ENCODE results near the gene UBE2O. TPM values are rescaled to one million over a fixed set of nuclear protein-coding genes. Genes with fewer than 3 reads are reported as not detected.

Gene UBE2O
- total and polyA plus RNA-seq, 2 experiments from 2014 or later: 30.4 to 79.4 TPM

- Histone ChIP-seq H3K79me2 (replicated peaks; ENCODE audit: insufficient read depth) (peaks cover 3% of the 10 kb centered on the region; the same call in 1 of the 2 replicates), H3K4me2 (no peak overlapping the region), H3K27me3 (ENCODE audit: insufficient read depth) (peaks cover 4% of the 10 kb centered on the region; the same call in 1 of the 2 replicates), H2AFZ (no peak overlapping the region), H4K20me1 (replicated peaks; ENCODE audit: insufficient read depth) (peaks cover 12% of the 10 kb centered on the region), H3K4me3 (no peak overlapping the region), H3F3A (replicated peaks; ENCODE audit: low read depth) (0 out of 2 replicates have a peak, but pooled peaks cover 3% of the 10 kb centered on the region), H3K27ac (ENCODE audit: low read depth) (no peak overlapping the region), H3K36me3 (ENCODE audit: insufficient read depth) (no peaks in the 10 kb centered on the region), H3K4me1 (ENCODE audit: insufficient read depth) (peaks cover 28% of the 10 kb centered on the region), H3K9me2 (ENCODE audit: insufficient read depth) (no peaks in the 10 kb centered on the region)
- no peak overlapping the region for H3K27ac Mint-ChIP-seq
- peaks cover 53% of the 10 kb centered on the region for H3K4me1 Mint-ChIP-seq
- H3K27me3 Mint-ChIP-seq (ENCODE audit: insufficient read depth, low read depth, poor library complexity): peaks cover 20% of the 10 kb centered on the region
- ATAC-seq (no peak), DNase-seq (ENCODE audit: low spot score) (no peak)
- H3K36me3 Mint-ChIP-seq (ENCODE audit: low read depth): no peaks in the 10 kb centered on the region
- H3K9me3 Mint-ChIP-seq: no peaks in the 10 kb centered on the region
- H3K4me3 Mint-ChIP-seq: no peak overlapping the region
- no peak for TF ChIP-seq EZH2 (IDR thresholded peaks at IDR 0.05; ENCODE audit: low read depth, unreplicated experiment)
- TF ChIP-seq JUNB (IDR thresholded peaks at IDR 0.05; ENCODE audit: unreplicated experiment): no peak
These were observed 42.9 kb upstream of the UBE2O start for GRCh38 chr17:76495663-76496400.

- Mint-ChIP-seq H3K4me3 (no peak overlapping the region), H3K36me3 (ENCODE audit: low read depth) (no peaks in the 10 kb centered on the region), H3K9me3 (no peaks in the 10 kb centered on the region), H3K27me3 (ENCODE audit: insufficient read depth, low read depth, poor library complexity) (peaks cover 18% of the 10 kb centered on the region), H3K27ac (no peak overlapping the region), H3K4me1 (peaks cover 34% of the 10 kb centered on the region)
- Histone ChIP-seq H3K4me1 (ENCODE audit: insufficient read depth) (peaks cover 17% of the 10 kb centered on the region), H3K79me2 (replicated peaks; ENCODE audit: insufficient read depth) (no peaks in the 10 kb centered on the region), H3K36me3 (ENCODE audit: insufficient read depth) (no peaks in the 10 kb centered on the region), H3K9me2 (ENCODE audit: insufficient read depth) (no peaks in the 10 kb centered on the region), H3K4me3 (no peak overlapping the region), H3F3A (replicated peaks; ENCODE audit: low read depth) (no peaks in the 10 kb centered on the region), H3K4me2 (no peak overlapping the region), H3K27ac (ENCODE audit: low read depth) (no peak overlapping the region), H2AFZ (no peak overlapping the region), H4K20me1 (replicated peaks; ENCODE audit: insufficient read depth) (peaks cover 12% of the 10 kb centered on the region), H3K27me3 (ENCODE audit: insufficient read depth) (no peaks in the 10 kb centered on the region)
- no peak for DNase-seq (ENCODE audit: low spot score)
- ATAC-seq: no peak
- TF ChIP-seq CTCF (conservative IDR thresholded peaks at IDR 0.05; ENCODE audit: low read depth in 2 of 2) (no peak), ZNF331 (CRISPR knock-in tag; IDR thresholded peaks at IDR 0.05; ENCODE audit: low read depth) (no peak), ZNF114 (CRISPR knock-in tag; IDR thresholded peaks at IDR 0.05) (no peak), STAT1 (IDR thresholded peaks at IDR 0.05; ENCODE audit: unreplicated experiment) (no peak), REST (IDR thresholded peaks at IDR 0.05; ENCODE audit: unreplicated experiment) (no peak), JUNB (IDR thresholded peaks at IDR 0.05; ENCODE audit: unreplicated experiment) (no peak), CREB1 (CRISPR knock-in tag; IDR thresholded peaks at IDR 0.05; ENCODE audit: low read depth) (no peak), EZH2phosphoT487 (IDR thresholded peaks at IDR 0.05; ENCODE audit: unreplicated experiment) (no peak), EZH2 (IDR thresholded peaks at IDR 0.05; ENCODE audit: low read depth, unreplicated experiment) (no peak), POLR2AphosphoS5 (IDR thresholded peaks at IDR 0.05; ENCODE audit: low read depth) (no peak)
- TF ChIP-seq, protein P1, sequence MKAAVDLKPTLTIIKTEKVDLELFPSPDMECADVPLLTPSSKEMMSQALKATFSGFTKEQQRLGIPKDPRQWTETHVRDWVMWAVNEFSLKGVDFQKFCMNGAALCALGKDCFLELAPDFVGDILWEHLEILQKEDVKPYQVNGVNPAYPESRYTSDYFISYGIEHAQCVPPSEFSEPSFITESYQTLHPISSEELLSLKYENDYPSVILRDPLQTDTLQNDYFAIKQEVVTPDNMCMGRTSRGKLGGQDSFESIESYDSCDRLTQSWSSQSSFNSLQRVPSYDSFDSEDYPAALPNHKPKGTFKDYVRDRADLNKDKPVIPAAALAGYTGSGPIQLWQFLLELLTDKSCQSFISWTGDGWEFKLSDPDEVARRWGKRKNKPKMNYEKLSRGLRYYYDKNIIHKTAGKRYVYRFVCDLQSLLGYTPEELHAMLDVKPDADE (IDR thresholded peaks at IDR 0.05): no peak
These were observed 40.7 kb upstream of the UBE2O start for GRCh38 chr17:76493505-76494167.

All from GM23338 (cell line).